Measurements from ENCODE around the gene CHRNA7. TPM values are rescaled to one million over a fixed set of nuclear protein-coding genes. Genes with fewer than 3 reads are reported as not detected.

The CHRNA7 gene
- total RNA-seq, 4 donors from 2014 or later: 0.68 to 2.1 (median 1.5) TPM

DNA sequence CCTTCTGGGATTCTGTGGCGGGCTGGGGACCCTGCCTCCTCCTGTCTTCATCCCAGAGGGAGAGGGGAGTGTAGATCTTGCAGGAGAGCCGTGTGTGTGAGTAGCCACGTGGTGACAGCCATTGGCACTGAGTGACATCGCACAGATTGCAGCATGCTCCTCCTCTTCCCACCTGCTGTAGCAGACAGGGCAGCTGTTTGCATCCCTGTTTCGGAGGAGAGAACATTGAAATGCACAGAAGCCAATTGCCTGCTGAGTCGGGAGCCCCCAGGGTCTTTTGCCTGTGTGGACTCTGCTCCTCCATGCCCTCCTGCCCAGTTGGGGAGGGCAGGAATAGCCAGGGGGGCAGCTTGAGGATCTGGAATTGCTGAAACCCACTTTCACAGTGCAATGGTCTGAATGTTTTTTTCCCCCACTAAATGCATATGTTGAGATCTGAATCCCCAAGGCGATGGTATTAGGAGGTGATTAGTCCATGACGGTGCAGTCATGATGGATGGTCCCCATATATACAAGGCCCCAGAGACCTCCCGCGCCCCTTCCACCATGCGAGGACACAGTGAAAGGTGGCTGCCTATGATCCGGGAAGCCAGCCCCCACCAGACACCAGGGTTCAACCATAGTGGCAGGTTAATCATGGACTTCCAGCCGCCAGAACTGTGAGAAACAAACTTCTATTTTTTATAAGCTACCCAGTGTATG, 66.8 kb downstream of the CHRNA7 start:
- no peak overlapping the region for H3K4me3 ChIP-seq
- no peaks in the 10 kb centered on the region for H3K36me3 ChIP-seq
- TF ChIP-seq POLR2A (IDR thresholded peaks at IDR 0.05): no peak
- TF ChIP-seq, protein P1, sequence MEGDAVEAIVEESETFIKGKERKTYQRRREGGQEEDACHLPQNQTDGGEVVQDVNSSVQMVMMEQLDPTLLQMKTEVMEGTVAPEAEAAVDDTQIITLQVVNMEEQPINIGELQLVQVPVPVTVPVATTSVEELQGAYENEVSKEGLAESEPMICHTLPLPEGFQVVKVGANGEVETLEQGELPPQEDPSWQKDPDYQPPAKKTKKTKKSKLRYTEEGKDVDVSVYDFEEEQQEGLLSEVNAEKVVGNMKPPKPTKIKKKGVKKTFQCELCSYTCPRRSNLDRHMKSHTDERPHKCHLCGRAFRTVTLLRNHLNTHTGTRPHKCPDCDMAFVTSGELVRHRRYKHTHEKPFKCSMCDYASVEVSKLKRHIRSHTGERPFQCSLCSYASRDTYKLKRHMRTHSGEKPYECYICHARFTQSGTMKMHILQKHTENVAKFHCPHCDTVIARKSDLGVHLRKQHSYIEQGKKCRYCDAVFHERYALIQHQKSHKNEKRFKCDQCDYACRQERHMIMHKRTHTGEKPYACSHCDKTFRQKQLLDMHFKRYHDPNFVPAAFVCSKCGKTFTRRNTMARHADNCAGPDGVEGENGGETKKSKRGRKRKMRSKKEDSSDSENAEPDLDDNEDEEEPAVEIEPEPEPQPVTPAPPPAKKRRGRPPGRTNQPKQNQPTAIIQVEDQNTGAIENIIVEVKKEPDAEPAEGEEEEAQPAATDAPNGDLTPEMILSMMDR (IDR thresholded peaks at IDR 0.05): no peak
- H3K27me3 ChIP-seq: peaks cover 0 to 11% (median 0%) of the 10 kb centered on the region in 4 donors
- 64 to 74% methylated on average over 10 to 11 of the region's 13 CpGs for WGBS, 2 donors
- no peaks in the 10 kb centered on the region for H3K9me3 ChIP-seq
- no peak for DNase-seq
- no peaks in the 10 kb centered on the region for H3K4me1 ChIP-seq
- H3K27ac ChIP-seq: no peak overlapping the region
- intact Hi-C loops (cut with DNase I): no loop called here

DNA sequence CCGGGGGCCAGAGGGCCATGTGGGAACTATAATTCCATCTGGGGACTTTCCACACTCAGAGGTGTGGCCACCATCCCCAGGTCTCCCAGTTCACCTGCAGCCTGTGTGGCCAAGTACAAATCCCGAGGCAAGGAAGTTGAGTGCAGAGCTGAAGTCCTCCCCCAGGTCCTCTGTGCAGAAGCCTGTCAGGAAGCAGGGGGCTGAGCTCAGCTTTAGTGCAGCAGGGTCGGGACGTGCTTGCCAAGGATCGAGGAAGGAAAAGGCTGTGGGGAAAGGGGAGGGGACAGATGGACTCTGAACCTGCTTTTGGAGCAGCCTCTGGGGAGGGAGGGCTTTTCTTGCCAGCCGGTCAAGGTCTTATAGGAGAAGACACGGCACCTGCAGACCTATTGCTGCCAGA, 67.7 kb downstream of the CHRNA7 start:
- TF ChIP-seq POLR2A (IDR thresholded peaks at IDR 0.05): no peak
- TF ChIP-seq, protein P1 (IDR thresholded peaks at IDR 0.05): no peak
- intact Hi-C loops (cut with DNase I): no loop called here
- Histone ChIP-seq H3K4me1 (no peaks in the 10 kb centered on the region), H3K4me3 (no peak overlapping the region), H3K36me3 (no peaks in the 10 kb centered on the region), H3K9me3 (no peaks in the 10 kb centered on the region), H3K27me3 (peaks cover 0 to 11% (median 0%) of the 10 kb centered on the region in 4 donors), H3K27ac (no peak overlapping the region)
- DNase-seq: no peak
- WGBS, 2 donors: 46 to 64% methylated on average over 2 to 5 of the region's 7 CpGs

DNA sequence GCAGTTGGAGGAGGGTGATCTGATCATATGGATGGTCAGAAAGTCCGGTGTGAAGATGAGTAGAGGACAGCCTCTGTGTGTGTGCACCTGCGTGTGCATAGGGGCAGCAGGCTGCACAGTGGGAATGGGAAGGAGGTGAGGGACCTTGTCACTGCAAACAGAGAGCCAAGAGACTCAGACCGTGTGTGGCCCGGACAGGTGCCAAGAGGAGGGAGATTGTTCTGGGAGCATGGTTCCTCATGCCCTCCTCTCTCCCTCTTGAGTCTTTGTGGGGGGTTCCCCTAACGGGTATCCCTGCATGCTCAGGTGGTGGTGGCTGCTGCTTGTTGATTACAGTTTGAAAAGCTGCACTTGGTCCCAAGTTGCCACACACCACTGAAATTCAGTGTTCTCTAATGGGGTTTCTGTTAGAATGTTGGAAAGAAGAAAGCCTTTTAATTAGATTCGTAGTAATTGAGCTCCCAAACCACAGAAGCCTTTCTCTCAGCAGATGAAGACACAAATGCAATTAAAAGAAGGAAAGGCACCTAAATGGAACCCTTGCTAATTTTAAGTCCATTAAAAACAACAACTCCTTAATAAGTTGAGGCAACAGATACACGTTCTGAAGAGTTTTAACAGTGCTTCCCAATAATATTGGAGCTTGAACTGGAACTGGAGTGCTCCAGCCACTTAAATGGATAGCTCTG, 68.9 kb downstream of the CHRNA7 start:
- H3K36me3 ChIP-seq: no peaks in the 10 kb centered on the region
- no peaks in the 10 kb centered on the region for H3K9me3 ChIP-seq
- no peaks in the 10 kb centered on the region for H3K4me1 ChIP-seq
- TF ChIP-seq, protein P1 (IDR thresholded peaks at IDR 0.05): no peak
- no peak for TF ChIP-seq POLR2A (IDR thresholded peaks at IDR 0.05)
- H3K4me3 ChIP-seq: no peak overlapping the region
- DNase-seq: no peak
- no peak overlapping the region for H3K27ac ChIP-seq
- WGBS, 2 donors: 47 to 72% methylated on average over 6 to 7 of the region's 7 CpGs
- H3K27me3 ChIP-seq: peaks cover 0 to 11% (median 0%) of the 10 kb centered on the region in 4 donors
- intact Hi-C loops (cut with DNase I): no loop called here

DNA sequence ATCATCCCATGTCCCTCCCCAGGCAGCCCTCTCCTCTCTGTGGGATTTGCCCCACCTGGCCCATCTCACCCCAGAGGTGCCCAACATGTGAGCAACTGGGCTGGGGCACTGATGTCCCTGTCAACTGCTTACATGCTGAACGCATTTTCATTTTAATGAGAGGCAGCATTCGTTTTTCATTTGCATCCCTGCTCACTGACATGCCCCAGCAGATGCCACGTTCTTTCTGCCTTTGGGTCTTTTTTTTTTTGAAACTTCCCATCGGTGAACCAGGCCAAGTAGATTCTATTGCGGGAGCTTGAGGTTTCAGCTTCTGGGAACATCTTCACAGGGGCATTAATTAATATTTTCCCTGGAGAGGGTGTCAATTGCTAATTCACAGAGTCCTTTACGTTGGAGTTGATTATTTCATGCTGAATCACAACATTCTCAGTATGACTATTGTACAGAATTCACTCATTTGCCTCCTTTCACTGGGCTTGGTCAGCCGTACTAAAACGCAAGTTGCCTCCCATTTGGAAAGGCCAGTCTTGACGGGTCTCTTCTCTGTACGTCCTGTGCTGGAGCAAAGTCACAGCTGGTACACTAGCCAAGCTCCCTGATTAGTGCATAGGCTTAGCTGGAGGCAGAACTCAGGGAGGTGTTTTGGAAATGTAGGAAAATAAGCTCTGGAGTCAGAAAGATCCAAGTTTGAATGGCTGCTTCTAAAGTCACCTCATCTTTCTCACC, 69.8 kb downstream of the CHRNA7 start:
- no peak for DNase-seq
- H3K4me1 ChIP-seq: no peaks in the 10 kb centered on the region
- no peak overlapping the region for H3K4me3 ChIP-seq
- H3K9me3 ChIP-seq: no peaks in the 10 kb centered on the region
- no peaks in the 10 kb centered on the region for H3K36me3 ChIP-seq
- H3K27ac ChIP-seq: no peak overlapping the region
- intact Hi-C loops (cut with DNase I): no loop called here
- peaks cover 0 to 11% (median 0%) of the 10 kb centered on the region in 4 donors for H3K27me3 ChIP-seq
- no peak for TF ChIP-seq POLR2A (IDR thresholded peaks at IDR 0.05)
- TF ChIP-seq, protein P1 (IDR thresholded peaks at IDR 0.05): no peak
- WGBS, 2 donors: 32 to 43% methylated on average over 10 of the region's 10 CpGs

All from esophagus squamous epithelium (tissue), 5 donors.